ENCODE data around the gene CIRBP.
"Not testable (repeated sequence)": the region's sequence is repeated elsewhere in the genome, so short reads cannot be mapped to it uniquely, and the experiment has no call there.

CIRBP gene

GRCh38 chr19:1246265-1247087 is 22.7 kb upstream of the CIRBP start:
- Histone ChIP-seq H3K79me2 (ENCODE audit: control insufficient read depth, insufficient read depth, low read length) (peaks cover 20% of the 10 kb centered on the region), H3K56ac (ENCODE audit: low read length) (peak overlapping the region; percentile 25)
- no CpG with 5 or more reads among the region's 27 CpGs for WGBS (ENCODE audit: extremely low coverage, insufficient coverage, low lambda C conversion rate)
- H2BK120ac ChIP-seq (ENCODE audit: low read depth, low read length); H3K79me1 ChIP-seq (ENCODE audit: low read length); DNase-seq; H3K4me1 ChIP-seq (ENCODE audit: control insufficient read depth, low read depth, low read length); H3K4me3 ChIP-seq (ENCODE audit: low read length); H2BK5ac ChIP-seq (ENCODE audit: low read length); H3K27me3 ChIP-seq (ENCODE audit: insufficient read depth, low read length, poor library complexity); H4K8ac ChIP-seq (ENCODE audit: low read depth, low read length); H3K4ac ChIP-seq (ENCODE audit: low read depth, low read length); H3K18ac ChIP-seq (ENCODE audit: low read length); H3K9ac ChIP-seq (ENCODE audit: low read length); H4K5ac ChIP-seq (ENCODE audit: low read length); H3K27ac ChIP-seq (ENCODE audit: low read depth, low read length); H3K36me3 ChIP-seq (ENCODE audit: control insufficient read depth, insufficient read depth, low read length); H2BK15ac ChIP-seq (replicated peaks; ENCODE audit: low read depth); H3K23ac ChIP-seq (ENCODE audit: low read length); H3K4me2 ChIP-seq (ENCODE audit: low read length); H2AK5ac ChIP-seq (ENCODE audit: low read length): not testable (repeated sequence)

GRCh38 chr19:1247748-1248138 is 21.4 kb upstream of the CIRBP start:
- Histone ChIP-seq H3K23ac (ENCODE audit: low read length) (no peak overlapping the region), H4K8ac (ENCODE audit: low read depth, low read length) (no peak overlapping the region), H4K5ac (ENCODE audit: low read length) (no peak overlapping the region), H3K79me1 (ENCODE audit: low read length) (no peaks in the 10 kb centered on the region), H3K4me2 (ENCODE audit: low read length) (peak overlapping the region; percentile 84), H2BK5ac (ENCODE audit: low read length) (no peak overlapping the region), H3K18ac (ENCODE audit: low read length) (peak overlapping the region; percentile 62), H3K27me3 (ENCODE audit: insufficient read depth, low read length, poor library complexity) (no peaks in the 10 kb centered on the region), H3K36me3 (ENCODE audit: control insufficient read depth, insufficient read depth, low read length) (peaks cover 5% of the 10 kb centered on the region), H3K9ac (ENCODE audit: low read length) (peak overlapping the region; percentile 81), H2BK120ac (ENCODE audit: low read depth, low read length) (no peak overlapping the region), H3K4me1 (ENCODE audit: control insufficient read depth, low read depth, low read length) (no peaks in the 10 kb centered on the region), H3K27ac (ENCODE audit: low read depth, low read length) (no peak overlapping the region), H2AK5ac (ENCODE audit: low read length) (no peak overlapping the region), H2BK15ac (replicated peaks; ENCODE audit: low read depth) (no peak overlapping the region), H3K4ac (ENCODE audit: low read depth, low read length) (no peak overlapping the region), H3K79me2 (ENCODE audit: control insufficient read depth, insufficient read depth, low read length) (peaks cover 28% of the 10 kb centered on the region), H3K4me3 (ENCODE audit: low read length) (no peak overlapping the region), H3K56ac (ENCODE audit: low read length) (peak overlapping the region; percentile 89)
- DNase-seq, result no peak
- WGBS (ENCODE audit: extremely low coverage, insufficient coverage, low lambda C conversion rate), result no CpG with 5 or more reads among the region's 8 CpGs

DNA sequence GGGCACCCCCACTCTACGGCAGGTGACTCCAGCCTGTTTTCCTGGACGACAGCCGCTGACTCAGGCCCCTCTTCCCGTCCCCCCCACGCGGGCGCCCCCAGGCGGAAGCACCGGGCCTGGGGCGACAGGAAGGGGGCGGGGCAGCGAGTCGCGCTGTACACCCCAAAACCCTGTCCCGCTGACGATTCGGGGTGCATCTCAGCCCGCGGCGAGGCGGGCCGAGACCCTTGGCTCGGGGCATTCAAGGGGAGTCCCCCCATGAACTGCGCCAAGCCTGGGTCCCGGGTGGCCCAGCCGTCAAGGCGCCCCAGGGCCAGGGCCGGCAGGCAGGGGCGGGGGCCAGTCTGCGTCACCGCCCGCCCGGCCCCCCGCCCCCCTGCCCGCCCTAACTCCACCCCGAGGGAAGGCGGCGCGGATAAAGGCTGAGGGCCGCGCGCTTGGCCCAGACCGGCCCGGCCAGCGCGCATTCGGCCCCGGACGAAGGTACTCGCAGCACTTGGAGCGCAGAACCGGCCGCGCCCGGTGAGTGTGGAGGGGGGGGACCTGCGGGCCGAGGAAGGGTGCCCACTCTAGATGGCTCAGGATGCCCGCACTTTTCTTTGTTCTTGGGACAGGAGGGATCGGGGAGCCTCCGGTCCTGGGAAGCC is 20.9 kb upstream of the CIRBP start, which contains the start of gene MIDN:
TSS of gene MIDN (plus strand) at position 445 of the 647 bp plus-strand sequence. CDS start 1,714 bp downstream, outside the sequence.
- Histone ChIP-seq H3K9ac (ENCODE audit: low read length) (peak within 1 kb of the TSS; percentile 94), H3K23ac (ENCODE audit: low read length) (peak within 1 kb of the TSS; percentile 66), H2AK5ac (ENCODE audit: low read length) (no peak within 1 kb of the TSS), H3K56ac (ENCODE audit: low read length) (peak within 1 kb of the TSS; percentile 98), H2BK15ac (replicated peaks; ENCODE audit: low read depth) (no peak within 1 kb of the TSS), H3K27ac (ENCODE audit: low read depth, low read length) (peak within 1 kb of the TSS; percentile 99), H3K18ac (ENCODE audit: low read length) (peak within 1 kb of the TSS; percentile 92), H2BK120ac (ENCODE audit: low read depth, low read length) (peak within 1 kb of the TSS; percentile 61), H4K5ac (ENCODE audit: low read length) (no peak within 1 kb of the TSS), H2BK5ac (ENCODE audit: low read length) (peak within 1 kb of the TSS; percentile 78), H3K79me2 (ENCODE audit: control insufficient read depth, insufficient read depth, low read length) (peaks cover 33% of the 10 kb centered on the region), H3K4me1 (ENCODE audit: control insufficient read depth, low read depth, low read length) (no peaks in the 10 kb centered on the region), H3K4ac (ENCODE audit: low read depth, low read length) (peak within 1 kb of the TSS; percentile 93), H3K4me3 (ENCODE audit: low read length) (peak within 1 kb of the TSS; percentile 86), H3K79me1 (ENCODE audit: low read length) (no peaks in the 10 kb centered on the region), H3K27me3 (ENCODE audit: insufficient read depth, low read length, poor library complexity) (no peaks in the 10 kb centered on the region), H3K4me2 (ENCODE audit: low read length) (peak within 1 kb of the TSS; percentile 84), H3K36me3 (ENCODE audit: control insufficient read depth, insufficient read depth, low read length) (peaks cover 5% of the 10 kb centered on the region), H4K8ac (ENCODE audit: low read depth, low read length) (peak within 1 kb of the TSS; percentile 69)
- peak; percentile 90 for DNase-seq
- no CpG with 5 or more reads among the region's 60 CpGs for WGBS (ENCODE audit: extremely low coverage, insufficient coverage, low lambda C conversion rate)

DNA sequence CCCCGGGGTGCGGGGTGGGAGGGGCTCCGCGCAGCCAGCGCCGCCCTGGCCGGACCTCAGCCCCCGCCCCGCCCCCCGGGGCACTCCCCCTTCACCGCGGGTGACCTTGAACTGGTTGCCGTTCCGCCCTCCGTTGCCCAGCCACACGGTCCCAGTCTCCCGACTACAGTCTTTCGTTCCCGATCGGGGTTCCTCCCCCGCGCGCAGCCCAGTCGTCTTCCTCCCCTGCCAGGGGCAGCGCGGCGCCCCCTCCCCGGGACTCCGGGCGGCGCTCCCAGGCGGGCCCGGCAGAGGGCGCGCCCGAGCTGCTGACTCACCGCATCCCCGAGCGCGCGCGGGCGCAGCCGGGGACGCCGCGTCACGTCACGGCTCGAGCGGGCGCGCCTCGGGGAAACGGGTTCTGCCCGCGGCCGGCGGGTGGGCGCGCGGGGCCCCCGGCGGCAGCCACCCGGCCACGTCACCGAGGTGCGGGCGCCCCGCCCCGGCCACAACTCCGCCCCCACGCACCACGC is 20.3 kb upstream of the CIRBP start:
- Histone ChIP-seq H3K9ac (ENCODE audit: low read length) (peak overlapping the region; percentile 94), H3K4ac (ENCODE audit: low read depth, low read length) (peak overlapping the region; percentile 93), H3K79me2 (ENCODE audit: control insufficient read depth, insufficient read depth, low read length) (peaks cover 39% of the 10 kb centered on the region), H2BK5ac (ENCODE audit: low read length) (no peak overlapping the region), H3K23ac (ENCODE audit: low read length) (peak overlapping the region; percentile 45), H3K4me3 (ENCODE audit: low read length) (peak overlapping the region; percentile 86), H3K79me1 (ENCODE audit: low read length) (peaks cover 2% of the 10 kb centered on the region), H3K4me2 (ENCODE audit: low read length) (peak overlapping the region; percentile 22), H2BK120ac (ENCODE audit: low read depth, low read length) (peak overlapping the region; percentile 61), H3K36me3 (ENCODE audit: control insufficient read depth, insufficient read depth, low read length) (peaks cover 7% of the 10 kb centered on the region), H3K4me1 (ENCODE audit: control insufficient read depth, low read depth, low read length) (no peaks in the 10 kb centered on the region), H2AK5ac (ENCODE audit: low read length) (no peak overlapping the region), H3K27ac (ENCODE audit: low read depth, low read length) (peak overlapping the region; percentile 99), H2BK15ac (replicated peaks; ENCODE audit: low read depth) (no peak overlapping the region), H3K18ac (ENCODE audit: low read length) (peak overlapping the region; percentile 92), H4K8ac (ENCODE audit: low read depth, low read length) (peak overlapping the region; percentile 69), H4K5ac (ENCODE audit: low read length) (no peak overlapping the region), H3K27me3 (ENCODE audit: insufficient read depth, low read length, poor library complexity) (no peaks in the 10 kb centered on the region), H3K56ac (ENCODE audit: low read length) (peak overlapping the region; percentile 98)
- DNase-seq, result no peak
- no CpG with 5 or more reads among the region's 74 CpGs for WGBS (ENCODE audit: extremely low coverage, insufficient coverage, low lambda C conversion rate)

DNA sequence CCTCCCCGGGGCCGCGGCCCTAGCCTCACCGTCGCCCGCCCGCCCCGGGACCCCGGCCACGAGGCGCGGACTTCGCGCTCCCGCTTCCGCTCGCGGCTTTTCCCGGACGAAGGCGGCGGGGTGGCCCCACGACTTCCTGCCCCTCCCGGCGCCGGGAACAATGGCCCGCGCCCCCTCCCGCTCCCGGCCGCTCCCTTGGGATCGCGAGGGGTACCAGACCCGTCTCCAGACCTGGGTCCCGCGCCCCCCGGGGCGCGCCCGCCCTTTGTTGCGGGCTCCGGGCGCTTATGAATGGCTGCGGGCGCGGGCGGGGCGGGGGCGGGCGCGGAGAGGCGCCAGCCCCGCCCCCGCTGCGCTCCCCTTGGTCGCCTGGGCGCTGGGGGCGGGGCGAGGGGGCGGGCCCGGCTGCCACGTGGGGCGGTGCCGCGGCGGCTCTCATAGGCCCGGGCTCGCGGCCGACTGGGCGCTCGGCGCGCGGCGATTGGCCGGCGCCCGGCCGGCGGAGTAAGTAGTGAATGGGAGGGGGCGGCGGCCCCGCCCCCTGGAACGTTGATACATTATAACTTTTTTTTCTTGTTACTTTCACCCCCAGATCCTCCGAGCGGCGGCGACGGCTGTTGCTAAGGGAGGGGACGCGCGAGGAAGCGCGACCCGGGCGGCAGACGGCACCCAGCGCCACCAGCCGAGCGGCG is 19.7 kb upstream of the CIRBP start:
- Histone ChIP-seq H3K4me2 (ENCODE audit: low read length) (no peak overlapping the region), H3K27ac (ENCODE audit: low read depth, low read length) (peak overlapping the region; percentile 99), H3K4me1 (ENCODE audit: control insufficient read depth, low read depth, low read length) (no peaks in the 10 kb centered on the region), H3K23ac (ENCODE audit: low read length) (peak overlapping the region; percentile 45), H2AK5ac (ENCODE audit: low read length) (no peak overlapping the region), H2BK5ac (ENCODE audit: low read length) (no peak overlapping the region), H2BK120ac (ENCODE audit: low read depth, low read length) (peak overlapping the region; percentile 61), H3K4me3 (ENCODE audit: low read length) (peak overlapping the region; percentile 77), H3K79me1 (ENCODE audit: low read length) (peaks cover 2% of the 10 kb centered on the region), H3K36me3 (ENCODE audit: control insufficient read depth, insufficient read depth, low read length) (peaks cover 10% of the 10 kb centered on the region), H3K56ac (ENCODE audit: low read length) (peak overlapping the region; percentile 98), H2BK15ac (replicated peaks; ENCODE audit: low read depth) (no peak overlapping the region), H3K79me2 (ENCODE audit: control insufficient read depth, insufficient read depth, low read length) (peaks cover 45% of the 10 kb centered on the region), H4K5ac (ENCODE audit: low read length) (no peak overlapping the region), H4K8ac (ENCODE audit: low read depth, low read length) (peak overlapping the region; percentile 69), H3K9ac (ENCODE audit: low read length) (peak overlapping the region; percentile 96), H3K4ac (ENCODE audit: low read depth, low read length) (peak overlapping the region; percentile 100), H3K27me3 (ENCODE audit: insufficient read depth, low read length, poor library complexity) (no peaks in the 10 kb centered on the region), H3K18ac (ENCODE audit: low read length) (peak overlapping the region; percentile 99)
- no CpG with 5 or more reads among the region's 102 CpGs for WGBS (ENCODE audit: extremely low coverage, insufficient coverage, low lambda C conversion rate)
- peak; percentile 97 for DNase-seq
